Posterior vena cava (tissue), 2 donors: ENCODE data around the gene AIFM1. TPM values are rescaled to one million over a fixed set of nuclear protein-coding genes. Genes with fewer than 3 reads are reported as not detected.

ENCODE experiments used
- DNase-seq: peaks from one replicate; pipeline ENCODE4 v3.0.0-alpha.2; 2020; ENCODE audit warnings: low spot score
- intact Hi-C, 2 donors: fragments of 100-400 bp; cut with DNase I; formaldehyde crosslinking; loops; one replicate each; pipeline versions ENCODE4 v1.14.1 to v1.14.2; 2022 to 2023
- long read RNA-seq, 2 donors: library from polyadenylated mRNA; unstranded; transcript quantifications; one replicate each; pipeline ENCODE4 v2.0.0, GENCODE V29; 2020 to 2021
- total RNA-seq, 2 donors: library from RNA; stranded (reverse); fragmentation: NEBNext Ultra II Directional; extraction: Animal tissue kit (Norgen Biotek cat#: 25700); gene quantifications; one replicate each; pipeline ENCODE4 v1.2.1, GENCODE V29; 2021
- donor health status: DM: yes; HTN: yes; CAD: no.
- donor health status: DM: yes; HTN: yes; CAD: no.

The AIFM1 gene
- total RNA-seq = 10 to 100 TPM; 17.5 to 22.6 TPM
- long read RNA-seq, donor 1, transcript AIFM1-201 (16 exons, 2,260 nt) = major isoform, 14 of 17 reads
- long read RNA-seq, donor 1, partial matches to known transcripts = 3 of 17 reads
- long read RNA-seq, donor 1, other reads (novel, unspliced or antisense) = 0 of 17 reads
- long read RNA-seq, donor 2, transcript AIFM1-201 (16 exons, 2,260 nt) = major isoform, 51 of 58 reads
- long read RNA-seq, donor 2, partial matches to known transcripts = 2 of 58 reads
- long read RNA-seq, donor 2, other reads (novel, unspliced or antisense) = 5 of 58 reads

DNA sequence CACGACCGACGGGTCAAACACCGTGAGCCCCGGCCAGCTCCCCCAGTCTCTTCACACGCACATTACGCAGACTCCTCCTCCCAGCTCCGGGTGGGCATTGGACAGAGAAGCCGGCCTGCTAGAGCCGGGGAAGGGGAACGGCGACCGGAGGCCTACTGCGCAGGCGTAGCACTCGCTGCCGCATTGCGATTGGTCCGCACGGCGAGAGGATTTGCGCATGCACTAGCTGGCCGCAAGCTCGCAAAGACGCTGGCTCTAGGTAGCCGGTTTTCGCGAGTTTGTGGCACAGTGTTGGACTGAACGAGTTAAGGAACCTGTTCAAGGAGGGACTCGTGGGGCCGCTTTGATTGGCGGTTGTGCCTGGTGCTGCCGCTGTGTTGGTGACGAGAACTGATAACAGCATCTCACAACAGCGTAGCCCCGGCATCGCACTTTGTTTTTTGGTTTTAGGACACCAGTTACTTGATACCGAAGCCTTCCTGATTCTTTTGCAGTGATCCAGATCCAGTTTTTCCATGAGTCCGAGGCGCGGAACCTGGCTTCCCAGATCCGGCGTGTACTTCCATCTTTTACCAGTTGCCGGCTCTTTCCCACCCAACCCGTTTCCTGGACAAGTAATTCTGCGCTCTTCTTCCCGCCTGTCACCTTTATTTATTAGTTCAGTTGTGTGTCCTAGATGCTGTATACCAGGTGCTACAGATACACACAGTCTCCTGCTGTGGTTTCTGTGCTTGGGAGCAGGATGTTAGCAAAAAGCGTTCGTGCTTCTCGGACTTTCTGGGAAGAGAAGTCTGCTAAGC lies at the start of gene AIFM1:
Gene AIFM1 (minus strand): TSS at position 139 of the 800 bp plus-strand sequence. CDS start 185 bp downstream, outside the sequence.
- intact Hi-C loops = no loop called here
- peak; percentile 98 for DNase-seq

DNA sequence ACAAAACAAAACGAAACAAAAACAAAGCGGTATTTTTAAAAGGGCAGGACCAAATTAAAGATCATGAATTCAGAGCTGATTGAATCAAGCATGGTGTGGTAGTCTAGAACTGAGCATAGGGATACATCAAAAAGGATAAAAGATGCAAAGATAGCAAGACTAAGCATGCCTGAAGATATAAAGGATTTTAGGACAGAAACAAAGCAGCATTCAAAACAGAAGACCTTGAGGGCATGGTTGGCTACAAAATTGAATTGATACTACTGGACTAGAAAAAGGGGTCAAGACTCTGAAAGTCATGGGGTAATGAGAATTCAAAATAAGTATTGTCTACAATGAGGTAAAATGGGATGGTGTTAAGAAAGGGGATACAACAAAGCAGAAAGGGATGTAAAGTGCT lies 47.7 kb upstream of the AIFM1 start:
- intact Hi-C loops = no loop called here
- DNase-seq = no peak

DNA sequence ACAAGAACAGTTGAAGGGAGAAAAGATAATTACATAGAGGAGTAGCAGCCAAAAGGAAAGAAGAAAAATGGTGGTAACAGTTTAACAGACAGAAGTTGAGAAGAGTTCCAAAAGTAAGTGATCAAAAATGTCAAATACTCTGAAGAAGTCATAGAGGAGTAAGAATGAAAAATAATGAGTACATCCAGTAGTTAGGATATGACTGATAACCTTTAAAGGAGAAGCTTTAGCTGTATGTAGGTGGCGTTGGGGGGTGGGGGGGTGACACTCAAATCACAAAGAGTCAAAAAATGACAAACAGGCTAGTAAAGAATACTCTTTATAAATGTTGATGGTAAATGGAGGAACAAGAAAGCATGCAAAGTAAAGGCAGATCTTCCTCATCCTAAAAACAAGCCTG lies 46.7 kb upstream of the AIFM1 start:
- intact Hi-C loops = no loop called here

GRCh38 chrX:130211415-130212186 lies 46.0 kb upstream of the AIFM1 start:
- intact Hi-C loops = no loop called here
- no peak for DNase-seq

More for the DNA sequence above, 46.7 kb upstream of the AIFM1 start:
- DNase-seq = no peak

- DNase-seq = no peak
- intact Hi-C loops = no loop called here
Observed at GRCh38 chrX:130204647-130205046, 39.0 kb upstream of the AIFM1 start.

- no peak for DNase-seq
- intact Hi-C loops = no loop called here
Observed at GRCh38 chrX:130197464-130197863, 31.8 kb upstream of the AIFM1 start.

- no peak for DNase-seq
- intact Hi-C loops = no loop called here
Observed at GRCh38 chrX:130196466-130196865, 30.8 kb upstream of the AIFM1 start.

DNA sequence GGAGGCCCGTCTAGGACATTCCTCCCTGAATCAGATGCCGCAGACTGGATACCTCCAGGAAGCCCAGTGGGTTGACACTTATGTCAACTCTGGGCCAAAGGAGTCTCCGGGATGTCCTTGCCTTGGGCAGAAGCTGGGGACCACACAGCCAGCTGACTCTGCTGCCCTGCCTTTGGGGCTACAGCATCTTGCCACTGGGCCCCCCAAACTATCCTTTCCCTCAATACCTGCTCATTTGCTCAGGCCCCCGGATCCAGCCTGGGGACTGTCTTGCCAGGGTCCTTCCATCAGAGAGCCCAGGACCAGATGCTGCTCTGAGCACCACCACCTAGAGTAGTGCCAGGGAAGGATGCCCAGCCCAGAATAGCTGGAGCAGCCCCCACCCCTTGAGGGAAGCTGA lies 25.2 kb upstream of the AIFM1 start:
- intact Hi-C loops = loop anchor here in 1 of 2 donors (1.0 to 5.0 kb wide), 2 partner anchors 44 to 114 kb away; no protein-coding TSS in a partner anchor
- no peak for DNase-seq

- intact Hi-C loops = no loop called here
- DNase-seq = no peak
Observed at GRCh38 chrX:130186651-130187050, 21.0 kb upstream of the AIFM1 start.

DNA sequence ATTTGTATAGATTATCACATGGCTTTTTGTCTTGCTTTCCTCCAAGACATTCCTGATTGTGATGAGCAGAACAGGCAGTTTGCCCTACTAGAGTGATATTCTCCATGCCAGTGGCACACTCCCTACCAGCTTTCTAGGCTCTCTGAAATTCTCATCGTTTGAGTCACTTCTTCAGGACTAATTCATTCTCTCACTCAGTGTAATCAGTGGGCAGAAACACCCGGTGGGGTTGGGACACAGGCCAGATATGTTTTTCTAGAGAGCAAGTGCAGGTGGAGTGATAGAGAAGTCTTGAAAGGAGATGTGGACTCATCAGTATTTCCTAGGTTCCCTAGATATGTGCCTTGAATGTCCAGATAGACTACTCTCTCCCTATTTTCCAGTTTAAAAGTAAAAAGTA lies 19.2 kb upstream of the AIFM1 start:
- DNase-seq = no peak
- intact Hi-C loops = no loop called here

GRCh38 chrX:130184168-130184567 lies 18.5 kb upstream of the AIFM1 start:
- intact Hi-C loops = no loop called here
- DNase-seq = no peak

DNA sequence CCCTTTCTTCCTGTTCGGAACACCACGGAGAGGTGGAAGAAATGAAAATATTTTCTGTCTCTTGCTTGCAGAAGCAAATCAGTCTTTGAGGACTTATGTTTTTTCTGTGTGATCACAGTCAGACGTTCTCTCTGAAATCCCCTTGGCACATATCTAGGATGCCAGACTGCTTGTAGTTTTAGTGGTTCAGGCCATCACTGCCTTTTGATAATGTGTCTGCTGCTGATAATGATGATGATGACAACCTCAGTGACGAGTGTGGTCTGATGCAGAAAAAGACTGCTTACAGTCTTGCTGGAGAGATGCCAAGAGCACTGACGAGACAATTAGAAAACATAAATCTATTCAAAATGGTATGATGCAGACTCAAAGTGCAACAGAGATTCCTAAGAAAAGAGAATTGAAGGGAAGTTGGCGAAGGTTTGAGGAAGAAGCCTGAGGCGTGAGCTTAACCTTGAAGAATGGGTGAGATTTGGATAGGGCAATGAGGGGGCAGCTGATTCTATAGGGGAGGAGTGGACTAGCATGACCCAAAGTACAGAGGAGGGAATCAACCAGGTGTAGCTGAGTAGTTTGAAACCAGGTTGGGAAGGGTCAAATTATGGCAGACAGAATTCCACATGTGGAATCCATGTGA lies 14.1 kb upstream of the AIFM1 start:
- DNase-seq = no peak
- intact Hi-C loops = no loop called here

GRCh38 chrX:130179170-130179569 lies 13.5 kb upstream of the AIFM1 start:
- DNase-seq = no peak
- intact Hi-C loops = no loop called here

DNA sequence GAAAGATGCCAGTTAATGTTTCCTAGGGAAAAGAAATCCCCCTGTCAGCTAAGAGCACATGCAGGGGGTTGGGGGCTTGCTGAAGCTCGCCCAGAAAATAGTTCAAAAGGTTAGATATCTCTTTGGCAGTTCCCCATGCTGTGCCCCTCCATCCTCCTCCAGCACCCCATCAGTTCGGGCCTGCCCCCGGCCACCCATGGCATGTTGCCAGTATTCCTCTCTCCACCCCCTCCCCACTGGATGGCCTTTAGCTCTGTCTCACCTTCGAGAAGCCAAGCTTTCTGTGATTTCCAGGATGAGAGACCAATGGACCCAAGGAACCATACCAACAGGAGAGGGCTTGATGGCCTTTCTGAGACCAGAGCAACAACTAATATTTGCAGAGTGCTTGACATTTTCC lies 11.3 kb upstream of the AIFM1 start:
- DNase-seq = no peak
- intact Hi-C loops = no loop called here

DNA sequence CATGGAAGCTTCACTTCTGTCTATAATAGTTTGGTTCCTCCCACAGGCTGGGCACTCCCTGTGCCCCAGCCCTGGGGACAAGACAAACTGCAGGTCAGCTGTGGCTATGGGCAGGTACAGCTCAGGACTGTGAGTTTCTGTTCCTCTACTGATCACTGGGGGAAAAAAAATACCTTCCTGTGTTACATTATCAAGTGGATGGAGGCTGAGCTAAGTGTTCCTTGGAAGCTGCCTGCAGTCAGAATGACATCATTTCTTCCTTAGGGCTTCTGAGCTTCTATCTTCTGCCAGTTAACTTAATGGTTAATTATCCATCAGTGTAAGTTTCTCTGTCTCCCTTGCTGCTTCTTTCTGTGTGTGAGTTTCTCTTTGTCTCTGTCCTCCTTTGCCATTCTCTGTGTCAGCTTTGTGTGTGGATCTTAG lies 10.7 kb upstream of the AIFM1 start:
- intact Hi-C loops = no loop called here
- no peak for DNase-seq

GRCh38 chrX:130174937-130175336 lies 9.3 kb upstream of the AIFM1 start:
- no peak for DNase-seq
- intact Hi-C loops = no loop called here

DNA sequence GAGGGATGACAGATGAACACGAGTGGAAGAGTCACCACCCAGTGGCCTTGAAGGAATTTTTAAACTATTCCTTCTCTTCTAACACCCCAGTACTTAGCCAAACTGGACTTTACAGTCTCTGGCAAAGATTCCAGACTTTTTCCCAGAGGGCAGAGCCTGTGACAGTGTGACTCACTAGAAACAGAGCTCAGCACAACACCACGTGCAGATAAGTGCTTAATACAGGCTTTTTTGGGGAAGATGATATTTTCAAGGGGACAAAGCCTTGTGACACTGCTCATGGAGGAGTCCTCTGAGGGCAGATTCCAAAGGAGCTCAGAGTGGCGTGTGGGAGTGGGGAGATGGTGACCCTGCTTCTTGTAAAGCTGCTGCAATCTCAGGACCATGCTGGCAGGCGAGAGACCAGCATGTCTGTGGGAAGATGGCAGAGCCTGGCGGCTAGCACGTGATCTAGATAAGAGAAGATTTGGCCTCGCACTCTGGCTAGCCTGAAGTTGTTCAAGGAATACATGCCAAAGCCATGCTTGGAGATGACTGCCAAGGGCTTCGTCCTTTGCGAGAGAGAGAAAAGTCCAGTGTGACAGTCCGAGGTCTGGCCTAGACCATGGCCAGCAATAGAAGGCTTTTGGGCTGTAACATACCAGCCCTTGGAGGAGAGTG lies 8.5 kb upstream of the AIFM1 start:
- peak; percentile 84 for DNase-seq
- intact Hi-C loops = no loop called here

GRCh38 chrX:130173190-130173895 lies 7.7 kb upstream of the AIFM1 start:
- intact Hi-C loops = no loop called here

More at GRCh38 chrX:130173190-130173895, 7.7 kb upstream of the AIFM1 start:
- DNase-seq = peak; percentile 84
